Stimulated activated CD4-positive, alpha-beta T cell treated with anti-CD3 and anti-CD28 coated beads, Interleukin-4, amount 100 ng/mL, for 1 hour (primary cell): ENCODE measurements around the gene C12orf54.
"Not testable (repeated sequence)": the region's sequence is repeated elsewhere in the genome, so short reads cannot be mapped to it uniquely, and the experiment has no call there.

Source experiments
- DNase-seq: peaks from one replicate; pipeline ENCODE4 v3.0.0-alpha.2; 2020

C12orf54 gene

GRCh38 chr12:48512855-48513254 is 30.6 kb downstream of the C12orf54 start:
- no peak for DNase-seq

DNA sequence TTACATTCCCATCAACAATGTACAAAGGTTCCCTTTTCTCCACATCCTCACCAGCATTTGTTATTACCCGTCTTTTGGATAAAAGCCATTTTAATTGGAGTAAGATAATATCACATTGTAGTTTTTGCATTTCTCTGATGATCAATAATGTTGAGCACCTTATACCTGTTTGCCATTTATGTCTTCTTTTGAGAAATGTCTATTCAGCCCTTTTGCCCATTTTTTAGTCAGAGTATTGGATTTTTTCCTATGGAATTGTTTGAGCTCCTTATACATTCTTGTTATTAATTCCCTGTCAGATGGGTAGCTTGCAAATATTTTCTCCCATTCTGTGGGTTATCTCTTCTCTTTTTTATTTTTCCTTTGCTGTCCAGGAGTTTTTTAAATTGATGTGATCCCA is 32.4 kb downstream of the C12orf54 start:
- DNase-seq, result no peak

GRCh38 chr12:48520381-48520780 is 38.1 kb downstream of the C12orf54 start:
- not testable (repeated sequence) for DNase-seq

- no peak for DNase-seq
Measured at GRCh38 chr12:48525332-48525731, 43.0 kb downstream of the C12orf54 start, which contains the start of gene OR8S1. Gene OR8S1 (plus strand): TSS chr12:48525632. CDS start chr12:48525632, 0 bp downstream.

- DNase-seq, result no peak
Measured at GRCh38 chr12:48527891-48528670, 45.8 kb downstream of the C12orf54 start.

GRCh38 chr12:48532601-48533000 is 50.3 kb downstream of the C12orf54 start:
- no peak for DNase-seq

DNA sequence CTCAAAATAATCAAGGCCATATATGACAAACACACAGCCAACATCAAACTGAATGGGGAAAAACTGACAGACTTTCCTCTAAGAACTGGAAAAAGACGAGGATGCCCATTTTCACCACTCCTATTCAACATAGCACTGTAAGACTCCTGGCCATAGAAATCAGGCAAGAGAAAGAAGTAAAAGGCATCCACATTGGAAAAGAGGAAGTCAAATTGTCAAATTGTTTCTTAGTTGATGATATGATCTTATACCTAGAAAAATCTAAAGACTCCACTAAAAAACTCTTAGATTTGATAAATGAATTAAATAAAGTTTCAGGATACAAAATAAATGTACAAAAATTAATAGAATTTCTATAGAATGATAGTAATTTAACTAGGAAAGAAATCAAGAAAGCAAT is 54.3 kb downstream of the C12orf54 start:
- no peak for DNase-seq

DNA sequence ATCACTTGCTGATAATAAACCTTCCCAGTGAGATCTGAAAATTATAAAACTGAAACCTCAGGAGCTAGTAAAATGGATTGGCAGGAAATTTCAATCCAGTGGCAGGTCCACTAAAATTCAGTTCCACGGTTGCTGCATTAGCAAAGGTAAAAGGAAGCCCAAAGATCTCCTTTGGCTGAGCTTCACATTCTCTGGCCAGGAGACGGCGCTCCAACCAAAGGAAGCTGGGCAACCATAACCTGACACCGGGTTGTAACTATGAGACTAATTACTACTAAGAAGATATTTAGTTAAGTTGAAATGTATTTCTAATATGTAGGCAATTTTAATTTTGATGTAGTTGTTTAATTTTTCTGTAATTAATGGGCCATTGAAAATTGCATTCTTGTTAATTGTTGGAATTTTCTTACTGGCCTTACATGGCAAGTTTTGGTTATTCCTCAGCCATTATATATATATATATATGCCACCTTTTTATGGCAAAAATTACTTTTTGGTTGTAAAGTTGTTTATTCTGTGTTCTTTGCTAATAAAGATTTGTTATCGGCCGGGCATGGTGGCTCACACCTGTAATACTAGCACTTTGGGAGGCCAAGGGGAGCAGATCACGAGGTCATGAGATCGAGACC is 60.1 kb downstream of the C12orf54 start:
- DNase-seq, result peak; percentile 49

- no peak for DNase-seq
Measured at GRCh38 chr12:48545833-48546469, 63.7 kb downstream of the C12orf54 start.
